Astrocyte (in vitro differentiated cells and primary cell): ENCODE data around the gene ALDH1A2.

Experiments
- EZH2 ChIP-seq: IDR thresholded peaks from 2 replicates; pipeline ENCODE4 v1.6.1; 2012; ENCODE audit warnings: mild to moderate bottlenecking, low read length, inconsistent platforms; ENCODE audit not compliant: insufficient read depth
- TF ChIP-seq, protein P1 (sequence below): IDR thresholded peaks from 2 replicates; pipeline ENCODE4 v1.5.1; 2011; ENCODE audit warnings: low read depth, mild to moderate bottlenecking, inconsistent platforms, low read length, moderate library complexity; ENCODE audit not compliant: insufficient read depth

DNA sequence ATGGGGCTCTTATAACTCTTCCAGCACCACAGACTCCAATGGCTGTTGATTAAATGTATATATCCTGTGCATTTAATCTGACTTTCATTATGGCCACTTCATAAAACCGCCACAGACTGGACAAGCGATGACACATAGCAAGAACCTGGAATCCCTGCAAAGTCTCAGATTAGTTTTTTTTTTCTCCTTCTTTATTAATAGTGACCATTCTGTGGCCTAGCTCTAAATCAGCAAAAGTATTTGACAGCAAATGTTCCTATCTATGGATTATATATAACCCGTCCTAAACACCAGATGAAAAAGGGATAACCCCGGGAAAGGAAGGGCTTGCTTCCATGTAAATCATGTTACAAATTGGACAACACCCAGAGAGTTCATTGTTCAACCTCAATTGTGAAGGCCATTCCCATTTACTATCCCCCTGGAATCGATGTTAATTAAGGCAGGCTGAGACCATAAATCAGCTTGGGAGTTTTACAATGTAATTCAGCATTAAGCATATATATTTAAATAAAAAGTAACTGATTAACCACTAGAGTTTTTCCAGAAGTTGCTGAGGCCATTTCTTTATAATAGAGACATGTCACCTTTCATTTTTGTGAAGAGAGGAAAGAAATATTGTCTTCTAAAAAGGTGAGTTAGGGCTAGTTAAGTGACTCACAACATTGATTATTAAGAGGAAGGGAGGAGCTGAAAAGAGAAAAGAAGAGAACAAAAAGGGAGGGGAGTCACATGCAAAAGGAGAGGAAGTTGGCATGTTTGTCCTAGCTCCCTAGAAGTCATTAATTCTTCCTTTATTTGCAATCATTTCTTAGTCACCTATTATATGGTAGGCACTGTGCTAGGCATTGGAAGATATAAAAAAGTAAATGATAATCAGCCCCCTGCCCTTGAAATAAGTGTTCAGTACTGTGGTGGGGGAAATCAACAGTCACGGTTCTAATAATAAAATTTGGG lies 26.2 kb downstream of the ALDH1A2 start:
- TF ChIP-seq, protein P1, sequence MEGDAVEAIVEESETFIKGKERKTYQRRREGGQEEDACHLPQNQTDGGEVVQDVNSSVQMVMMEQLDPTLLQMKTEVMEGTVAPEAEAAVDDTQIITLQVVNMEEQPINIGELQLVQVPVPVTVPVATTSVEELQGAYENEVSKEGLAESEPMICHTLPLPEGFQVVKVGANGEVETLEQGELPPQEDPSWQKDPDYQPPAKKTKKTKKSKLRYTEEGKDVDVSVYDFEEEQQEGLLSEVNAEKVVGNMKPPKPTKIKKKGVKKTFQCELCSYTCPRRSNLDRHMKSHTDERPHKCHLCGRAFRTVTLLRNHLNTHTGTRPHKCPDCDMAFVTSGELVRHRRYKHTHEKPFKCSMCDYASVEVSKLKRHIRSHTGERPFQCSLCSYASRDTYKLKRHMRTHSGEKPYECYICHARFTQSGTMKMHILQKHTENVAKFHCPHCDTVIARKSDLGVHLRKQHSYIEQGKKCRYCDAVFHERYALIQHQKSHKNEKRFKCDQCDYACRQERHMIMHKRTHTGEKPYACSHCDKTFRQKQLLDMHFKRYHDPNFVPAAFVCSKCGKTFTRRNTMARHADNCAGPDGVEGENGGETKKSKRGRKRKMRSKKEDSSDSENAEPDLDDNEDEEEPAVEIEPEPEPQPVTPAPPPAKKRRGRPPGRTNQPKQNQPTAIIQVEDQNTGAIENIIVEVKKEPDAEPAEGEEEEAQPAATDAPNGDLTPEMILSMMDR: no peak
- no peak for TF ChIP-seq EZH2
